NCI-H446 treated with DMSO at 0.1 percent for 48 hours (cell line): ENCODE results near the gene SLC25A38.
"Not testable (repeated sequence)": the region's sequence is repeated elsewhere in the genome, so short reads cannot be mapped to it uniquely, and the experiment has no call there.

Source experiments
- DNase-seq: peaks from one replicate; lab custom pipeline; 2025; lab: John Stamatoyannopoulos, UW

The SLC25A38 gene

DNA sequence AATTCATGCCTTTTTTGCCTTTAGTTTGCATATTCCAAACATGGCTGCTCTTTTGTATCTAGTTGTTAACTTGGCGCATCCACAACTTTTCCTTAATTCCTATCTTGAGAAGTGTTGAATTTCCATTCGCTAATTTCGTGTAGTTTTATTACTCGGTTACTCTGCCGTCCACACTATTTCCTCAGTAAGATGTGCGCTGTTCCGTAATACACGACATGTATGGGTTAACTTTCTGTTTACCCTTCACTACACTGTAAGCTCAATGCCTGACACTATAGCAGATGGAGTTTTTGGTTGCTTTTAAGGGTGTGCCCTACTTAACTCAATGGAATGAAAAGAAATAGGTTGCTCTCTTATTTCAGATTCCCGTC is 24.1 kb downstream of the SLC25A38 start:
- DNase-seq, result no peak

DNA sequence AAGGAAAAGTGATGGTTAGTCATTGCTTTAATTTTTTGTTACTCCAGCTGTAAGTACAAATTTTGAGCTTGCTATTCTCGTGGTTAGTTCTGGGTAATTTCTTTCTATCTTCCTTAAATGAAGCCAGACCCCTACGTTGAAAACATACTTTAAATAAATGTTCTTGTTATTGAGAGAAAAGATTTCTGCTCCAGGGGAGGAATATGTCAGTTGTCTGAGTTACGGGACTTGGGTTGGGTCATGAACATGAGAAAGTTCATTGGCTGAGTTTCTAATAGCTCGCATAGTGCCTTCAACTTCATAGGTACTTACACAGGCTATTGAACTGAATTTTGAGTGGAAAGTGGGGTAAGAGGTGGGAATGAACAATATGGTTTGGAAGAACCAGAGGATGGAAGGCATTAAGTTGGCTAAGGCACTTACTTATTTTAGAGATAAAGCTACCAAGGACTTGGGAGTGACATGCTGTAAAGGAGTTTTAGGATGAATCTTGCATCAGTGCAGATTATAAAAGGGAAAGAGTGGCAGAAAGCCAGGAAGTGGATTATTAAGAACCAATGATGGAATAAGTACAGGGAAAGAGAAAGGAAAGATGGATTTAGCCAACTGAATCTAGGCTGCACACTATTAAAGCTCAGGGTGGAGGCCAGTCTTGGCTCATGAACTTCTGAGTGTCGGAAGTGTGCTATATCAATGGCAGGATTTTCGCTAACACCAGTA is 24.8 kb downstream of the SLC25A38 start:
- DNase-seq, result no peak

DNA sequence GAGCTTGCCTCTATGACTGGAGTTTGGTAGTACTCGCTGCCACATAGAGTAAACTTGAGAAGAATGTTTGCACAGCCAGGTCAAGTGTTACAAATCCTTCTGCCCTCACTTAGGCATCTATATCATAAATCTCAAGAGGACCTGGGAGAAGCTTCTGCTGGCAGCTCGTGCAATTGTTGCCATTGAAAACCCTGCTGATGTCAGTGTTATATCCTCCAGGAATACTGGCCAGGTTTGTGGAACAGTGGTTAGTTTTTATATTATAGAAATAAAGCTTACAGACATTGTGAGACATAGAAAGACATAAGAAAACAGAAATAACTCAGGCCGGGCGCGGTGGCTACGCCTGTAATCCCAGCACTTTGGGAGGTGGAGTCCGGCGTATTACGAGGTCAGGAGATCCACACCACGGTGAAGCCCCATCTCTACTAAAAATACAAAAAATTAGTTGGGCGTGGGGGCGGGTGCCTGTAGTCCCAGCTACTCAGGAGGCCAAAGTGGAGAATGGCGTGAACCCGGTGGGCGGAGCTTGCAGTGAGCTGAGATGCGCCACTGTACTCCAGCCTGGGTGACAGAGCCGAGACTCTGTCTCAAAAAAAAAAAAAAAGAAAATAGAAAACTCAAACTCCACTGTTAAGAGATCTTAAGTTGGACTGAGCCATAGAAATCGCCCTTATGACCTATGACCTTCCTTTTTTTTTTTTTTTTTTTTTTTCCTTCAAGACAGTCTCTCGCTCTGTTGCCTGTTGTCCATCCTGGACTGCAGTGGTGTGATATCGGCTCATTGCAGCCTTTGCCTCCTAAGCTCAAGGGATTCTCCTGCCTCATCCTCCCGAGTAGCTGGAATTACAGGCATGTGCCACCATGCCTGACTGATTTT is 25.6 kb downstream of the SLC25A38 start:
- no peak for DNase-seq

DNA sequence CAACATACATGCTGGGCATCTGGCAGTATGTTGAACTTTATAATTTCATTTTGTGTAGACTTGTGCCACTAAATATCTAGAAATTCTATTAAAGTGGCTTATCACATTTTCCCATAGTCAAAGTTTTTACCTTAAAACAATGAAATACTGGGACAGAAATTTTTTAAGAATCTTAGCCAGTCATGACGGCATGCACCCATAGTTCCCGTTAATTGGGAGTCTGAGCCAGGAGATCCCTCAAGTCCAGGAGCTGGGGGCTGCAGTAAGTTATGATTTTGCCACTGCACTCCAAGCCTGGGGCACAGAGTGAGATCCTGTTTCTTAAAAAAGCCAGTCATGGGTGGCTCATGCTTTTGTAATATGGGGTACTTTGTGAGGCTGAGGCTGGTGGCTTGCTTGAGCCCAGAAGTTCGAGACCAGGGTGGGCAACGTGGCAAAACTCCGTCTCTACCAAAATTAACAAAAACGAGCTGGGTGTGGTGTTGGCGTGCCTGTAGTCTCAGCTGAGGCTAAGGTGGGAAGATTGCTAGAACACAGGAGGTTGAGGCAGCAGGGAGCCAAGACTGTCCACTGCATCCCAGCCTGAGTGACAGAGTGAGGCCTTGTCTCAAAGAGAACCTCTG is 26.5 kb downstream of the SLC25A38 start:
- no peak for DNase-seq

DNA sequence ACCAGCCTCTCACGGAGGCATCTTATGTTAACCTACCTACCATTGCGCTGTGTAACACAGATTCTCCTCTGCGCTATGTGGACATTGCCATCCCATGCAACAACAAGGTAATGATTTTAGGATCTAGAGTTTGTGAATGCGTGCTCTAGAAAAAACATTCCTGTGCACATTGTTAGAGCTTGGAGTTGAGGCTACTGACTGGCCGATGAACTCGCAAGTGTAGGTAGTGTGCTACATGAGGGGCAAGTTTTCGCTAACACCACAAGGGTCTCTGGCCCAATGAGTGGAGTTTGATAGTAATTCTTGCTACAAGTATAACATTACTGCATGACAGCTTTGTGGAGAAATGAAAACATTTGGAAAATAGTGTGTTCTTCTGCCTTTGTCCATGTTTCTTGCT is 27.7 kb downstream of the SLC25A38 start:
- DNase-seq, result no peak

GRCh38 chr3:39412668-39413260 is 29.6 kb downstream of the SLC25A38 start:
- no peak for DNase-seq

- DNase-seq, result no peak
Observed at GRCh38 chr3:39413691-39414420, 30.7 kb downstream of the SLC25A38 start.

- DNase-seq, result no peak
Observed at GRCh38 chr3:39414421-39414907, 31.3 kb downstream of the SLC25A38 start.

DNA sequence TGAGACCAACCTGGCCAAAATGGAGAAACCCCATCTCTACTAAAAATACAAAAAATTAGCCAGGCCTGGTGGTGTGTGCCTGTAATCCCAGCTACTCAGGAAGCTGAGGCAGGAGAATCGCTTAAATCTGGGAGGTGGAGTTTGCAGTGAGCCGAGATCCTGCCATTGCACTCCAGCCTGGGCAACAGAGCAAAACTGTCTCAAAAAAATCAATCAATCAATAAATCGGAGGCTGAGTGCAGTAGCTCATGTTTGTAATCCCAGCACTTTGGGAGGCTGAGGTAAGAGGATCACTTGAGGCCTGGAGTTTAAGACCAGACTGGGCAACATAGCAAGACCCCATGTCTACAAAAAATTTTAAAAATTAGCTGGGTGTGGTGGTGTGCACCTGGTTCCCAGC is 32.1 kb downstream of the SLC25A38 start:
- not testable (repeated sequence) for DNase-seq

DNA sequence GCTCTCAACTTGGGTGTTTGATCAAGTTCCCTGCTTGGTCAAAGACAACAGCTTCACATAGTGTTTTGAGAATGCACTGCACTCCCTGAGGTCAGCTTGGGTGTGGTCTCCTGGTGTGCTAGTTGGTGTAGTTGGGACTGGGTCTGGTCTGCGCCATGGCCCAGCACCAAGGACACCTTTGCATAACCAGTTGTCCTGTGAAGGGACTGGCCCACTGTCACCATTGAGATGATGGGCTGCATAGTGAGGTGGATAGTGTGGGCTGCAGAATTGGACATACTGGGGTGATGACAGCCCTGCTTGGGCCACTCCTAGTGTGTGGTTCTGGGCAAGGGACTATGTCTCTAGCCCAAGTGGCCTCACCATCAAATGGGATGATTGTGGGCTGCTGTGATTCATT is 32.8 kb downstream of the SLC25A38 start:
- DNase-seq, result no peak

DNA sequence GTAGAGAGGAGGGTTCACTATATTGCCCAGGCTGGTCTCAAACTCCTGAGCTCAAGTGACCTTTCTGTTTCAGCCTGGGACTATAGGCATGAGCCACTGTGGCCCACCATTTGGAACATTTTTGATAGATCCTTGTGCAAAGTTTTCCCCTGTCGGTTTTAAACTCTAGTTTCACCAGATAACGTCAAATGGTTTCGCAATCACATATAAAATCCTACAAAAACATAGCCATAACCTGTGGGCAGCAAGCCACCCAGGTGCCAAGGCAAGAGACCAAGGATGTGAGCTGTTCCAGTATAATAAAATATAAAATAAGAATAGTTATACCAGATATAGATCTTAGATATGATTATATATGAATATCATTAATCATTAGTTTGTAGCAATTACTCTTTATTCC is 33.8 kb downstream of the SLC25A38 start:
- DNase-seq, result not testable (repeated sequence)

DNA sequence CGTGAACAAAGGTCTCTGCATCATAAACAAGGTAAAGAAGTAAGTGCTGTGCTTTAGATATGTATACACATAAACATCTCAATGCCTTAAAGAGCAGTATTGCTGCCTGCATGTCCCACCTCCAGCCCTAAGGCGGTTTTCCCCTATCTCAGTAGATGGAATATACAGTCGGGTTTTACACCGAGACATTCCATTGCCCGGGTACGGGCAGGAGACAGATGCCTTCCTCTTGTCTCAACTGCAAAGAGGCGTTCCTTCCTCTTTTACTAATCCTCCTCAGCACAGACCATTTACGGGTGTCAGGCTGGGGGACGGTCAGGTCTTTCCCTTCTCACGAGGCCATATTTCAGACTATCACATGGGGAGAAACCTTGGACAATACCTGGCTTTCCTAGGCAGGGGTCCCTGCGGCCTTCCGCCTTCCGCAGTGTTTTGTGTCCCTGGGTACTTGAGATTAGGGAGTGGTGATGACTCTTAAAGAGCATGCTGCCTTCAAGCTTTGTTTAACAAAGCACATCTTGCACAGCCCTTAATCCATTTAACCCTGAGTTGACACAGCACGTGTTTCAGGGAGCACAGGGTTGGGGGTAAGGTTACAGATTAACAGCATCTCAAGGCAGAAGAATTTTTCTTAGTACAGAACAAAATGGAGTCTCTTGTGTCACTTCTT is 35.5 kb downstream of the SLC25A38 start:
- not testable (repeated sequence) for DNase-seq

- DNase-seq, result no peak
Observed at GRCh38 chr3:39419742-39420315, 36.7 kb downstream of the SLC25A38 start.

GRCh38 chr3:39420543-39420942 is 37.4 kb downstream of the SLC25A38 start:
- no peak for DNase-seq

- DNase-seq, result no peak
Observed at GRCh38 chr3:39423436-39423970, 40.3 kb downstream of the SLC25A38 start.

GRCh38 chr3:39426312-39426711 is 43.1 kb downstream of the SLC25A38 start:
- DNase-seq, result no peak

GRCh38 chr3:39427506-39427905 is 44.3 kb downstream of the SLC25A38 start:
- no peak for DNase-seq

GRCh38 chr3:39428745-39429201 is 45.6 kb downstream of the SLC25A38 start:
- no peak for DNase-seq

DNA sequence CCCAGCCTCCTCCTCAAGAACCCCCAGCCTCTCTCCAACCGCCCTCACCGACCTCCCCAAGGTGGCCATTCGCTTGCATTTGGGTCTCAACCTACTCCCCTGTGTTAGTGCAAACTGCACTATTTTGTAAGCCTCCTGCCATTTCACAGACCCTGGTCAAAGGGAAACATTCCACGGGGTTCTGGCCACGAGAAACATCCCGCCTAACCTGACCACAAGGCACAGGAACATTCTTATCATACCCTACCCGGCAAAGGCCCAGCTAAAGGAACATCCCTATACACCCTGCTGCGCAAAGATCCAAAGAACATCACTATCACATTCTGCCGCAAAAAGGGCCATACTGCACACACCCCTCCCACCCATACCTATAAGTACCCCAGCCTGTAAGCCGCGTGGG is 46.3 kb downstream of the SLC25A38 start:
- no peak for DNase-seq

DNA sequence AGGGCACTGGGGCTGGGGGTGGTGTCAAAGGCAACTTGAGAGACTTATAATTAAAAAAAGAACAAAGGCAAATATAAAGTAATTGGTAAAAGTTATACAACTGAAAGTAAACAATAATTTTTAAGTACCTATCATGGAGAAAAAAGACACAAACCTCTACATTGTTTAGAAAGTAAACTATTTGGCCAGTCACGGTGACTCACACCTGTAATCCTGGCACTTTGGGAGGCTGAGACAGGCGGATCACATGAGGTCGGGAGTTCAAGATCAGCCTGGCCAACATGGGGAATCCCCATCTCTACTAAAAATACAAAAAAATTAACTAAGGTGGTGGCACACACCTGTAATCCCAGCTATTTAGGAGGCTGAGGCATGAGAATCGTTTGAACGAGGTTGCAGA is 49.2 kb downstream of the SLC25A38 start:
- no peak for DNase-seq
